GM10248 (cell line): ENCODE measurements around the gene PLA2G10.

Experiments
- CTCF ChIA-PET: fragments of 300-600 bp; sonication (Branson Sonifier 250); formaldehyde crosslinking; extraction: SDS; loops from one replicate; lab custom pipeline; 2021; ENCODE audit warnings: antibody characterized with exemption; lab: Yijun Ruan, JAX
- POLR2A ChIA-PET: fragments of 350-650 bp; sonication (Branson Sonifier 250); formaldehyde crosslinking; extraction: SDS; loops from one replicate; lab custom pipeline; 2020; ENCODE audit warnings: antibody characterized with exemption; lab: Yijun Ruan, JAX
- DNase-seq: peaks from one replicate; pipeline ENCODE4 v3.0.0; 2012; ENCODE audit errors: extremely low spot score
- TF ChIP-seq, protein P1 (sequence below): IDR thresholded peaks from 2 replicates; pipeline ENCODE4 v1.5.1; 2012; ENCODE audit warnings: mild to moderate bottlenecking, low read depth; ENCODE audit errors: extremely low read depth, missing control alignments, control extremely low read depth

The PLA2G10 gene

GRCh38 chr16:14668556-14669223 lies 25.4 kb downstream of the PLA2G10 start:
- DNase-seq, result no peak
- ChIA-PET POLR2A (no interaction called here), CTCF (no interaction called here)
- TF ChIP-seq, protein P1, sequence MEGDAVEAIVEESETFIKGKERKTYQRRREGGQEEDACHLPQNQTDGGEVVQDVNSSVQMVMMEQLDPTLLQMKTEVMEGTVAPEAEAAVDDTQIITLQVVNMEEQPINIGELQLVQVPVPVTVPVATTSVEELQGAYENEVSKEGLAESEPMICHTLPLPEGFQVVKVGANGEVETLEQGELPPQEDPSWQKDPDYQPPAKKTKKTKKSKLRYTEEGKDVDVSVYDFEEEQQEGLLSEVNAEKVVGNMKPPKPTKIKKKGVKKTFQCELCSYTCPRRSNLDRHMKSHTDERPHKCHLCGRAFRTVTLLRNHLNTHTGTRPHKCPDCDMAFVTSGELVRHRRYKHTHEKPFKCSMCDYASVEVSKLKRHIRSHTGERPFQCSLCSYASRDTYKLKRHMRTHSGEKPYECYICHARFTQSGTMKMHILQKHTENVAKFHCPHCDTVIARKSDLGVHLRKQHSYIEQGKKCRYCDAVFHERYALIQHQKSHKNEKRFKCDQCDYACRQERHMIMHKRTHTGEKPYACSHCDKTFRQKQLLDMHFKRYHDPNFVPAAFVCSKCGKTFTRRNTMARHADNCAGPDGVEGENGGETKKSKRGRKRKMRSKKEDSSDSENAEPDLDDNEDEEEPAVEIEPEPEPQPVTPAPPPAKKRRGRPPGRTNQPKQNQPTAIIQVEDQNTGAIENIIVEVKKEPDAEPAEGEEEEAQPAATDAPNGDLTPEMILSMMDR, result no peak

DNA sequence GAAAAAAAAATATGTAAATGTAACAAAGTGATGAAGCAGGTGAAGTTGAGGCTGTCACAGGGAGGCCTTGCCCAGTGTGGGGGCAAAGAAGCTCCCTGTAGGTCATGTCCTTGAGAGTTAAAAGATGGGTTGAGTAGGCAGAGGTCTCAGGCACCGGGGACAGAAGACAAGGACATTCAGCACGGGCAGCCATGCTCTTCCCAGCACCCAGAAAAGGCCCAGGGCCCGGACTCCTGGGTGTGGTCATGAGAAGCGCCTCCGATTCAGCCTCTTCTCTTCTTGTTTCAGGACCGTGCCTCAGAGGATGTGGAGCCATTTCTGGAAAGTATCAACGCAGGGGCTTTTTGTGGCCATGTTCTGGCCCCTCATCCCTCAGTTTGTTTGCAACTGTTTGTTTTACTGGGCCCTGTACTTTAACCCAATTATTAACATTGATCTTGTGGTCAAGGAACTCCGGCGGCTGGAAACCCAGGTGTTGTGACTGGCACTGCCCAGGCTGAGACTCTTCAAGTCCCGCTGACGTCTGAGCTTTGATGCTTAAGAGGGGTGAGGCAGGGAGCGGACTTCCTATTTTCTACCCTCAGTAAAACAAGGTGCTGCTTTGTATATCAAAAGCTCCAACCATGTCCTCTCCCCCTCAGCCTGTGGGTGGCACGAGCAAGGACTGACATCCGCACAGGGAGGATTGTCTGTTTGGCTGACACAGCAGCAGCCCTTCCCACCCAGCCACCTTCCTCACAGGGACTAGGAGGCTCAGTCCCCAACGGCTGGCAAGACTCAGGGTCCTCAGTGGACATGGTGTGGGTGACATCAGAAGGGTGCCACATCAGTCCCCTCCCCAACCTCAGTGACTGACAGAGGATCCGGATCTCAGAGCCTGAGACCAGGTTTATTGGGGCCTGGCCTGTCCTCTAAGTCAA lies 26.5 kb downstream of the PLA2G10 start:
- ChIA-PET CTCF (no interaction called here), POLR2A (no interaction called here)
- no peak for DNase-seq
- TF ChIP-seq, protein P1, result no peak

DNA sequence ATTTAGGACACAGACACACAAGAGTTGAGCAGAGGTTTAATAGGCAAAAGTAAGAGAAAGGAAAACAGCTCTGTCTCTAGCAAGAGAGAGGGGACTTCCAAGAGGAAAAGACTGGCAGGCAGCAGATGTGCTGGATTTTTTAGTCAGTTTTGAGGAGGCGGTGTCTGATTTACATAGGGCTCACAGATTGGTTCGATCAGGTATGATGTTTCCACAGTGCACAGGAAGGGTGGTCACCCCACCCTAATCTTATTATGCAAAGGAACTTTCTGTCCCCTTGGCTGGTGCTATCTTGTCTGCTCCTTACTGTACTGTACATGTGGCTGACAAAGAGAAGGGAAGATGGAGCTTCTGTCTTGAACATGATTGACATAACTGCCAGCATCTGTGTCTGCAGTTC lies 36.0 kb downstream of the PLA2G10 start:
- peak; percentile 48 for DNase-seq
- POLR2A ChIA-PET, result interaction anchor here (1.0 kb wide), 1 partner anchor 24 kb away, joined by 5 read pairs; no protein-coding TSS in a partner anchor
- CTCF ChIA-PET, result interaction anchor here (1.7 to 3.2 kb wide), 4 partner anchors 11 to 408 kb away, joined by 4 to 13 read pairs (median 6); no protein-coding TSS in a partner anchor
- TF ChIP-seq, protein P1, result no peak

DNA sequence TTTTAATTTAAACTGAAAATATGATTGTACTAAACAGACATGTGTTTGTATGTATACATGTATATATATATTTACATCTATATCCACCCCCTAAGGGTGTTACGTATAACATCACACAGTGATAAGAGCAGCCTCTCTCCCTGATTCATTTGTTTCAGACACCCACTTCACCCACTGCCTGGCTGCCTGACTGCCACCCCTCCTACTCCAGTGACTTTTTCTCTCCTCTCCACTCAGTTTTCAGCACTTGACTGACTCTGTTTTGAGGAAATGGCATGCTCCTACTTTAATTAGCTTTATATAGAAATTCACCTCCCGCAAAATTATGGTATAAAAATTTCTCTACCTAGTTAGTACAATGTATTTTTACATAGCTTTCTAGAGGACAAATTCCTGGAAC lies 41.4 kb downstream of the PLA2G10 start:
- ChIA-PET POLR2A (no interaction called here), CTCF (interaction anchor here (1.0 kb wide), 1 partner anchor 17 kb away, joined by 3 read pairs; no protein-coding TSS in a partner anchor)
- TF ChIP-seq, protein P1, result no peak
- no peak for DNase-seq

DNA sequence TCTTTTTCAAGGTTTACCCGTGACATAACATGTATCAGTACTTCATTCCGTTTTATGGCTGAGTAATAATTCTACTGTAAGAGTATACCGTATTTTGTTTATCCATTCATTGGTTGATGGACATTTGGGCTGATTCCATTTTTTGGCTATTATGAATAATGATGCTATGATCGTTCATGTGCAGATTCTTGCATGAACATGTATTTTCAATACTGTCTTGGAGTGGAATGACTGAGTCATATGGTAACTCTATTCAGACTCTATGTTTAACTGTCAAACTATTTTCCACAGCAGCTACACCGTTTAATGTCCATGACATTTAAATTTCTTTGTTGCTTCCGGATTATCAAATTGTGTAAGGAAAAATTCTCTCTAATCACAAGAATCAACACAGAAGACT lies 43.5 kb downstream of the PLA2G10 start:
- ChIA-PET CTCF (interaction anchor here (1.3 to 1.4 kb wide), 2 partner anchors 64 to 400 kb away, joined by 3 to 4 read pairs; no protein-coding TSS in a partner anchor), POLR2A (interaction anchor here (0.6 to 0.9 kb wide), 3 partner anchors 18 to 206 kb away, joined by 3 read pairs; partner anchors contain the start of gene BFAR)
- no peak for DNase-seq
- TF ChIP-seq, protein P1, result no peak

DNA sequence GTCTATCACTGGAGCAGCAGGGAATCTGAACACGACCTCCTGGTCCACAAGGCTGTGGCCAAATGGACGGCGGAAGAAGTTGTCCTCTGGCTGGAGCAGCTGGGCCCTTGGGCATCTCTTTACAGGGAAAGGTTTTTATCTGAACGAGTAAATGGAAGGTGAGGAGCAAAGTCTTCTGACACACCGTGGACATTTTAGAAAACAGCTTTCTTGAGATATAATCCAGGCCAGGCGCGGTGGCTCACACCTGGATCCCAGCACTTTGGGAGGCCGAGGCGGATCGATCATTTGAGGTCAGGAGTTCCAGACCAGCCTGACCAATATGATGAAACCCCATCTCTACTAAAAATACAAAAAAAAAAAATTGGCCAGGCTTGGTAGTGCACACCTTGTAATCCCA lies 44.3 kb downstream of the PLA2G10 start:
- CTCF ChIA-PET, result interaction anchor here (1.4 kb wide), 1 partner anchor 399 kb away, joined by 3 read pairs; no protein-coding TSS in a partner anchor
- POLR2A ChIA-PET, result no interaction called here
- DNase-seq, result no peak
- TF ChIP-seq, protein P1, result no peak
